Measurements from ENCODE around the gene N4BP2L2. TPM values are rescaled to one million over a fixed set of nuclear protein-coding genes. Genes with fewer than 3 reads are reported as not detected.

N4BP2L2 gene
- total RNA-seq, 2 experiments from 2014 or later = 57.5 to 76.3 TPM

- TF ChIP-seq EZH2phosphoT487 (IDR thresholded peaks at IDR 0.05; ENCODE audit: borderline replicate concordance, low read depth, low read length) = no peak
- TF ChIP-seq, protein P1, sequence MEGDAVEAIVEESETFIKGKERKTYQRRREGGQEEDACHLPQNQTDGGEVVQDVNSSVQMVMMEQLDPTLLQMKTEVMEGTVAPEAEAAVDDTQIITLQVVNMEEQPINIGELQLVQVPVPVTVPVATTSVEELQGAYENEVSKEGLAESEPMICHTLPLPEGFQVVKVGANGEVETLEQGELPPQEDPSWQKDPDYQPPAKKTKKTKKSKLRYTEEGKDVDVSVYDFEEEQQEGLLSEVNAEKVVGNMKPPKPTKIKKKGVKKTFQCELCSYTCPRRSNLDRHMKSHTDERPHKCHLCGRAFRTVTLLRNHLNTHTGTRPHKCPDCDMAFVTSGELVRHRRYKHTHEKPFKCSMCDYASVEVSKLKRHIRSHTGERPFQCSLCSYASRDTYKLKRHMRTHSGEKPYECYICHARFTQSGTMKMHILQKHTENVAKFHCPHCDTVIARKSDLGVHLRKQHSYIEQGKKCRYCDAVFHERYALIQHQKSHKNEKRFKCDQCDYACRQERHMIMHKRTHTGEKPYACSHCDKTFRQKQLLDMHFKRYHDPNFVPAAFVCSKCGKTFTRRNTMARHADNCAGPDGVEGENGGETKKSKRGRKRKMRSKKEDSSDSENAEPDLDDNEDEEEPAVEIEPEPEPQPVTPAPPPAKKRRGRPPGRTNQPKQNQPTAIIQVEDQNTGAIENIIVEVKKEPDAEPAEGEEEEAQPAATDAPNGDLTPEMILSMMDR (conservative IDR thresholded peaks at IDR 0.05; ENCODE audit: low read length) = no peak
- no peaks in the 10 kb centered on the region for H4K20me1 ChIP-seq (ENCODE audit: insufficient read depth, low read length)
- no peak for DNase-seq (ENCODE audit: low spot score)
- no peaks in the 10 kb centered on the region for H3K4me1 ChIP-seq (ENCODE audit: insufficient read depth, low read length, poor library complexity, severe bottlenecking)
- no peaks in the 10 kb centered on the region for H3K36me3 ChIP-seq (ENCODE audit: insufficient read depth, low read length)
- no peaks in the 10 kb centered on the region for H3K9me2 ChIP-seq (ENCODE audit: insufficient read depth, low read length)
- H3K4me3 ChIP-seq (ENCODE audit: low read depth, low read length, poor library complexity, severe bottlenecking) = no peak overlapping the region
- H3K4me2 ChIP-seq (ENCODE audit: low read length) = no peak overlapping the region
- POLR2A ChIA-PET = no interaction called here
- no peak overlapping the region for H3K27ac ChIP-seq (ENCODE audit: low read depth, low read length, poor library complexity, severe bottlenecking)
- intact Hi-C loops (cut with micrococcal nuclease; ENCODE audit: unreplicated experiment) = loop anchor here (10.0 kb wide), 1 partner anchor 204 kb away; no protein-coding TSS in a partner anchor
- no peak overlapping the region for H2AFZ ChIP-seq (ENCODE audit: low read length)
- H3K79me2 ChIP-seq (ENCODE audit: insufficient read depth, low read depth, low read length) = no peaks in the 10 kb centered on the region
- no peaks in the 10 kb centered on the region for H3K9me3 ChIP-seq (ENCODE audit: low read length)
- CTCF ChIA-PET (ENCODE audit: unreplicated experiment) = no interaction called here
- no TSS peak for BruUV-seq (replicated peaks)
Measured at GRCh38 chr13:32448972-32449371, 89.6 kb downstream of the N4BP2L2 start.

GRCh38 chr13:32447894-32448623 lies 90.5 kb downstream of the N4BP2L2 start:
- DNase-seq (ENCODE audit: low spot score) = no peak
- ChIA-PET CTCF (ENCODE audit: unreplicated experiment) (no interaction called here), POLR2A (interaction anchor here (0.7 to 1.1 kb wide), 3 partner anchors 10 to 99 kb away, joined by 3 to 5 read pairs (median 3); no protein-coding TSS in a partner anchor)
- BruUV-seq (replicated peaks) = no TSS peak
- no peaks in the 10 kb centered on the region for H3K36me3 ChIP-seq (ENCODE audit: insufficient read depth, low read length)
- intact Hi-C loops (cut with micrococcal nuclease; ENCODE audit: unreplicated experiment) = loop anchor here (10.0 kb wide), 1 partner anchor 203 kb away; no protein-coding TSS in a partner anchor
- H3K4me3 ChIP-seq (ENCODE audit: low read depth, low read length, poor library complexity, severe bottlenecking) = no peak overlapping the region
- TF ChIP-seq EZH2phosphoT487 (IDR thresholded peaks at IDR 0.05; ENCODE audit: borderline replicate concordance, low read depth, low read length) = no peak
- TF ChIP-seq, protein P1 (conservative IDR thresholded peaks at IDR 0.05; ENCODE audit: low read length) = no peak
- H2AFZ ChIP-seq (ENCODE audit: low read length) = no peak overlapping the region
- H3K27ac ChIP-seq (ENCODE audit: low read depth, low read length, poor library complexity, severe bottlenecking) = no peak overlapping the region
- H4K20me1 ChIP-seq (ENCODE audit: insufficient read depth, low read length) = no peaks in the 10 kb centered on the region
- no peaks in the 10 kb centered on the region for H3K9me3 ChIP-seq (ENCODE audit: low read length)
- no peak overlapping the region for H3K4me2 ChIP-seq (ENCODE audit: low read length)
- H3K9me2 ChIP-seq (ENCODE audit: insufficient read depth, low read length) = no peaks in the 10 kb centered on the region
- no peaks in the 10 kb centered on the region for H3K4me1 ChIP-seq (ENCODE audit: insufficient read depth, low read length, poor library complexity, severe bottlenecking)
- H3K79me2 ChIP-seq (ENCODE audit: insufficient read depth, low read depth, low read length) = no peaks in the 10 kb centered on the region

Data from OCI-LY7 (cell line).